AG09309 (cell line): ENCODE results near the gene MBD5.

ENCODE experiments used
- DNase-seq: peaks from one replicate; pipeline ENCODE4 v3.0.0-alpha.2; 2010; ENCODE audit warnings: low read depth
- H3K4me3 ChIP-seq: 2 replicates; pipeline ENCODE4 v1.5.1; 2011; ENCODE audit warnings: mild to moderate bottlenecking, low read depth, low read length, moderate library complexity; ENCODE audit not compliant: control insufficient read depth
- TF ChIP-seq, protein P1 (sequence below): IDR thresholded peaks from 2 replicates; pipeline ENCODE4 v1.5.1; 2011; ENCODE audit warnings: mild to moderate bottlenecking, low read depth, low read length, inconsistent platforms; ENCODE audit not compliant: insufficient read depth, control insufficient read depth; ENCODE audit errors: missing control alignments

Gene MBD5

DNA sequence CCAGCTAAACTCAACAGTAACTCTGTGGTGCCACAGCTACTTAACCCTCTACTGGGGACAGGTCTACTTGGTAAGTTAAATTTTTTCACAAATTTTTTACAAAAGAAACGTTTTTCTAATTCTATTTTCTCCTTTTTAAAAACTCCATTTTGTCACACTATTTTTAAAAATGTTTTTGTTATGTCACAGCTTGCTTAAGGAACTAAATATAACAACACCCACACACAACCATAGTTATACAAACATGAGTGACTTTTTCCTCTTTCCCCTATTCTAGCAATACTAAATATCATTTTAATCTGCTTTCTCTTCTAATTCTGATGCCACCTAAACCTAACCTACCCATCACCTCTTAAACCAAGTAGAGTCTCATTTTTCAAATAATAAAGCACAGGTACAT lies 463.2 kb downstream of the MBD5 start:
- no peak for DNase-seq
- no peak overlapping the region for H3K4me3 ChIP-seq
- TF ChIP-seq, protein P1, sequence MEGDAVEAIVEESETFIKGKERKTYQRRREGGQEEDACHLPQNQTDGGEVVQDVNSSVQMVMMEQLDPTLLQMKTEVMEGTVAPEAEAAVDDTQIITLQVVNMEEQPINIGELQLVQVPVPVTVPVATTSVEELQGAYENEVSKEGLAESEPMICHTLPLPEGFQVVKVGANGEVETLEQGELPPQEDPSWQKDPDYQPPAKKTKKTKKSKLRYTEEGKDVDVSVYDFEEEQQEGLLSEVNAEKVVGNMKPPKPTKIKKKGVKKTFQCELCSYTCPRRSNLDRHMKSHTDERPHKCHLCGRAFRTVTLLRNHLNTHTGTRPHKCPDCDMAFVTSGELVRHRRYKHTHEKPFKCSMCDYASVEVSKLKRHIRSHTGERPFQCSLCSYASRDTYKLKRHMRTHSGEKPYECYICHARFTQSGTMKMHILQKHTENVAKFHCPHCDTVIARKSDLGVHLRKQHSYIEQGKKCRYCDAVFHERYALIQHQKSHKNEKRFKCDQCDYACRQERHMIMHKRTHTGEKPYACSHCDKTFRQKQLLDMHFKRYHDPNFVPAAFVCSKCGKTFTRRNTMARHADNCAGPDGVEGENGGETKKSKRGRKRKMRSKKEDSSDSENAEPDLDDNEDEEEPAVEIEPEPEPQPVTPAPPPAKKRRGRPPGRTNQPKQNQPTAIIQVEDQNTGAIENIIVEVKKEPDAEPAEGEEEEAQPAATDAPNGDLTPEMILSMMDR: no peak

DNA sequence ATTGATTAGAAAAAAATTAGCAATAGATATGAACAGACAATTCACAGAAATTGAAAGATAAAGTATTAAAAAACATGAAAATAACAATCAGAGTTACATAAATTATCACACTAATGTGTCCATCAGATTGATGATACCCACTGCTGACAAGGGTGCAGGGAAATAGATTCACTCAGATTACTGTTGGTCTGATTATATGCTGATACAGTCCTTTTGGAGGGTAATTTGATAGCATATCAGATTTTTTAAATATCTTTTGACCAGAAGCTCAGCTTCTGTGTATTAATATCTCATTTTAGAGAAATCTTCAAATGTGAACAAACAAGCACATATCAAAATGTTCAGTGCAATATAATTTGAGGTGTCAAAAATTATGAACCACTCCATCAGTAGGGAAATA lies 465.8 kb downstream of the MBD5 start:
- H3K4me3 ChIP-seq: no peak overlapping the region
- TF ChIP-seq, protein P1: no peak
- DNase-seq: no peak

DNA sequence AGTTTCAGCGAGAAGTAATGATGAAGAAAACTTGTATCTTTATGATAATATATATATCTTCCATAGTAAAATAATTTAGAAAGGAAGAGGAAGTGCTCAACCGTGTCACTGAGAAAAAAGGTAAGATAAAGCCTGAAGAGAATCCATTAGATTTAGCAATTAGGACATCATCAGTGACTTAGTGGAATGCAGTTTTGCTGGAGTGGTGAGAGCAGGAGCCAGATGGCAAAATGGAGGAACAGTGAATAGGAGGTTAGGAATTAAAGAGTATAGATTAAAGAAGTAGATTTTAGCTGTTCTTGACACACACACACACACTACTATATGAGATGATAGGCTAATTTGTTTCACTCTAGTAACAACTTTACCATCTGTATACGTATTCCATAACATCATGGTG lies 466.5 kb downstream of the MBD5 start:
- TF ChIP-seq, protein P1: no peak
- no peak for DNase-seq
- no peak overlapping the region for H3K4me3 ChIP-seq

DNA sequence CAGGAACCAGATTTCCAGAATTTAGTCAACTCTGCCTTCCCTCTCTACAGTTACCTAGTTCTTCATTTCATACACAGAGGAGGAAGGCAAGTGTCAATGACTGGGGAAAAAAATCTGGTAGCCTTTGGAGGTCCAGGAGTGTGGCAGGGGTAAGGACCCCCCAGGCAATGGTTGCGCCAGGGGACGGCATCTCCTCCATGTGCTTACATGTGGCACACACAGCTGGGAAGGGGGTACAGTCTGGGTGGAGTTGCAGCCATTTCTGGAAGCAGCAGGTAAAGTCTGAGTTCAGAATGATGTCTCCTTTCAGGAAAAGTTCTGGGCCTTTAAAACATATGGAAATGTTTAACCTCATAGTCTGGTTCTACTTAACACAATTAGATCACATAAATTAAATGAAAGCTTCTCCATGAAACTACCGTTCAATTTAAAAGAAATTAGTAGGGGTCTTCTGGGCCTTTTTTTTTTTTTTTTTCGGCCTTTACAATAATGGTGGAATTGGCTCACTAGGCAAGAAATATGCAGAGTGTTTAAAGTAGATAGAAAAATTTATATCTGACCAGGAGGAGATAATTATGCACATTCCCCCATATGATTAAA lies 470.0 kb downstream of the MBD5 start:
- TF ChIP-seq, protein P1: no peak
- no peak overlapping the region for H3K4me3 ChIP-seq
- no peak for DNase-seq

DNA sequence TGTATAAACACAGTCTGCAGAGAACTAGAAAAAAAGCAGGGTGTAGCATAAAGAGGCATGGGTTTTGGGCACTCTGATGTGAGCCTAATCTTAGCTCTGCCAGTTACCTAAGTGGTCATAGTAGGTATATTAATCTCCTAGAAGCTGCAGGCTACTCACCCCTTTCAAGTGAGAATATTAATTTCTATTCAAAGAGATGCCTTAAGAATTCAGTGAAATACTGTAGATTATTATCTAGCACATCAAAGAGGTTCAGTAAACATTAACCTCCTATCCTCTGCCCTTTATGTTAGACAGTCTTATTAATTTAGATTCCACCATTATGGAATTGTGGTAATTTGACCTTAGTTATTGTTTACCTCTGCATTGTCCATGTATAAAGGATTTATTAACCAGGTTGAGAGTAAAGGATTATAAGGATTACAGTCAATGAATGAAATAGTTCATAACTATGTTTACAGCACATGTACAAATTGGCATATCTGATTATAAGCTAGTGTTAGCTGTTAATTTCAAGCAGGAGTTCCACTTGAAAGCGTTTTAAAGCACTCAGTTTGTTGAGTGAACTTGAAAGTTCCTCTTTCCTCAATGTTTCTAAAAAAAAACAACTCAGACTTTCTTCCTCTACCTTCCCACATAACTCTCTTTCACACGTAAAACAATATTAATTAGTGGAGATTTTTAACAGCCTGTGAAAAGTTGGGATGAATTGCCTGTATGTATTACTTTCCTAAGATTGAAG lies 473.1 kb downstream of the MBD5 start:
- no peak for DNase-seq
- TF ChIP-seq, protein P1: no peak
- H3K4me3 ChIP-seq: no peak overlapping the region

DNA sequence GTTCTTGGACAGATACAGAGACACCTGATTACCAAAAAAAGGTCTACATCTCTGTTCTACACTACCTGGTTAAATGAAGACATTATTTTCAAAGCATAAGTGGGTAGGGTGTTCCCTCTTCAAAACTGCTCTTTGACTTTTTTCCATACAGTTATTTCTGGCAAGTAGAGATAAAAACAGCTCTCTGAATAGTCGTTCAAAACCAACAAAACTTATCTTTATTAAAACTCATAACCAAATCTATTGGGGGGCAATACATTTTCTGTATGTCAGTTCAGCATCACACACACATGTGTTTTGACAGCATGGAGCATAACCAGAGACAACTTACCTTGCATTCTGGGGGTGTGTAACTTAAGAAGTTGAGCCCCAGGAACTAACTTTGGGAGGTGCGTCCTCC lies 474.7 kb downstream of the MBD5 start:
- DNase-seq: no peak
- TF ChIP-seq, protein P1: no peak
- no peak overlapping the region for H3K4me3 ChIP-seq
